GM19397 (cell line): ENCODE results near the gene CYP3A7.
A peak's percentile ranks its signal among the peaks of the same experiment; 100 is the strongest.
"Not testable (repeated sequence)": the region's sequence is repeated elsewhere in the genome, so short reads cannot be mapped to it uniquely, and the experiment has no call there.

Experiments
- ATAC-seq: cut with Tn5 transposase; IDR thresholded peaks from one replicate; pipeline ENCODE4 v1.9.1; 2021; ENCODE audit warnings: mild to moderate bottlenecking, moderate library complexity; ENCODE audit not compliant: unreplicated experiment

Gene CYP3A7

GRCh38 chr7:99734987-99735386, at the start of gene CYP3A7:
Gene CYP3A7, minus strand, starts transcription at chr7:99735196. Its CDS starts 103 bp downstream, at chr7:99735093.
- ATAC-seq = no peak

DNA sequence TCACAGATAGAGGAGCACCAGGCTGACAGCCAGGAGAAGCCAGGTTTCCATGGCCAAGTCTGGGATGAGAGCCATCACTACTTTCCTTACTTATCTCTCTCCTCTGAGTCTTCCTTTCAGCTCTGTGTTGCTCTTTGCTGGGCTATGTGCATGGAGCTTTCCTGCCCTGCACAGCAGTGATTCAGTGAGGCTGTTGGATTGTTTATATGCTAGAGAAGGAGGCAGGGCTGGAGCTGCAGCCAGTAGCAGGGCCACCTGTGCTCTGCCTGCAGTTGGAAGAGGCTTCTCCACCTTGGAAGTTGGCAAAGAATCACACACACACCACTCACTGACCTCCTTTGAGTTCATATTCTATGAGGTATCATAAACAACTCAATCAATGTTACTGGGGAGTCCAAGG, 49.0 kb upstream of the CYP3A7 start, which contains the start of gene CYP3A4:
TSS of gene CYP3A4 (minus strand) at position 178 of the 400 bp plus-strand sequence. CDS start at position 75, 103 bp downstream.
- ATAC-seq = no peak

GRCh38 chr7:99782012-99782953, 47.3 kb upstream of the CYP3A7 start:
- ATAC-seq = no peak

GRCh38 chr7:99780588-99780987, 45.6 kb upstream of the CYP3A7 start:
- no peak for ATAC-seq

DNA sequence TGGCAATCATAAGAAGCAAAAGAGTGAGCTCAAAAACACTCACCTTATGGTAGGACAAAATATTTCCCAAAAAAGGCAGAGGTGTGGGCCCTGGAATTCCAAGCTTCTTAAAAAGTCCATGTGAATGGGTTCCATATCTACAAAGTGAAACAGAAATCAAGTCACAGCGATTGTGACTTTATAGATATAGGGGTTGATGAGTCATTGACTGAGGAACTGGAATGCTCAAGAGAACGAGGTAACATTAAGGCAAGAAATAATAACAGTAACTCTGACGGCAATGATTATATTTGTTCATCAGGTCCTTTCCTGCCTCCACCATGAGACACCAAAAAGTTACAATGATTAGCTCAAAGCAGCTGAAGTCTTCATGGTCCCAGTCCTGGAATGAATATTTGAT, 45.0 kb upstream of the CYP3A7 start:
- no peak for ATAC-seq

DNA sequence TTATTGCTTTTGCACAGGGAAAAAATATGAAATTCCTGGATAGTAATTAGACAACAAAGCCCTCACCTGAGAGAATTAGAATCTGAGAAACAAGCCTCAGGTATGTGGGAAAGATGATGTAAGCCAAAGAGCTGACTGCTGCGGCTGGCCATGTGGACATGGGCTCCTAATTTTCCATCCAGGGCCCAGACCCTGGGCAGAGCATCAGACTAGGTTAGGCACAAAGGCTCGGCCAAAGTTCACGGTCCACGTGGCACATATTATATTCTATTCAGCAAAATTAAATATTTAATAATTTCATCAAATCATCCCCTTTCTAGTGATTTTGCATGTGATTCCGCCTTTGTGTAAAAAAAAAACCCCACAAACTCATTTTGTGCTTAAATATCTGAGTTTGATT, 43.9 kb upstream of the CYP3A7 start:
- no peak for ATAC-seq

DNA sequence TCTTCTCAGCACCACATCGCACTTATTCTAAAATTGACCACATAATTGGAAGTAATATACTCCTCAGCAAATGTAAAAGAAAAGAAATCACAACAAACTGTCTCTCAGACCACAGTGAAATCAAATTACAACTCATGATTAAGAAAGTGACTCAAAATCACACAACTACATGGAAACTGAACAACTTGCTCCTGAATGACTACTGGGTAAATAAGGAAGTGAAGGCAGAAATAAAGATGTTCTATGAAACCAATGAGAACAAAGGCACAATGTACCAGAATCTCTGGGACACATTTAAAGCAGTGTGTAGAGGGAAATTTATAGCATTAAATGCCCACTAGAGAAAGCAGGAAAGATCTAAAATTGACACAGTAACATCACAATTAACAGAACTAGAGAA, 38.4 kb upstream of the CYP3A7 start:
- not testable (repeated sequence) for ATAC-seq

GRCh38 chr7:99772565-99772964, 37.6 kb upstream of the CYP3A7 start:
- no peak for ATAC-seq

GRCh38 chr7:99769494-99769893, 34.5 kb upstream of the CYP3A7 start:
- not testable (repeated sequence) for ATAC-seq

DNA sequence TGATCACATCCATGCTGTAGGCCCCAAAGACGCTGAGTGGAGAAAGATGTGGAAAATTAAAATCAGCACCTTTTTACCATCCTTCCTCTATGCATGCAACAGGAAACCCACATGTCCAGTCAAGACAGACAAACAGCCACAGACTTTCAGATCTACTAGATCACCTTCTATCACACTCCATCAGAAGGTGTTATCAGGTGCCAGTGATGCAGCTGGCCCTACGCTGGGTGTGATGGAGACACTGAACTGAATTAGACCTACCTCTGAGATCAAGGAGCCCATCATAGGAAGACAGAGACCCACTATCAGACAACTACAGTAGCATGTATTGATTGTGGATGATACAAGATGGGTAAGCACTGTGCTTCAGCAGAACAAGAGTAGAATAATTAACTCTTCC, 33.5 kb upstream of the CYP3A7 start:
- no peak for ATAC-seq

- ATAC-seq = peak; percentile 78
Observed at GRCh38 chr7:99767662-99768061, 32.7 kb upstream of the CYP3A7 start.

DNA sequence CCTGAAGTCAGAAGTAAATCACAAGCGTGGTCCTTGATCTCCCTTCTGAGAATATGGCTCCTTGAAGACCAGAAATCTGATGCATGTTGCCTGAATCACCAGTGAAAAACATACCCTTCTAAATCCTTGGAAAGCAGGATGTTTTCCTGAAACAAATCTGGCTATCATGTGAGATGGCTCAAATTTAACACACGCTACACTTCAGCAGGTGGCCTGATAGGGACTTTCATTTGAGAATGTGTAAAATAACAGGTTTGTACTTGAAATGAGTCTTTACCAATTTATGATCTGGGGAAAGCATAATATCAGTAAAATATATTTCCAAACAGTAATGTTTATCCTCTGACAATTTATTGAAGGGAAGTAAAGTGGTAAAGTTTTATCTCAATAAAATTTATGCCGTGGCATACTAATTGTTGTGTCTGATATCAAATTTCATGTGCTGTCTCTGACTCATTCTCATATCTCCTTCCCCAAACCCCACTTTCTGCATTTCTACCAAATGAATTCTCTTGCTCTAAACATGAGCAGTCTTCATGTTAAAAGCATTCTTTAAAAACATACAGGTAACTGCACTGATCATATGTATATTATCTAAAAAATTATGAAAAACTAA, 31.6 kb upstream of the CYP3A7 start:
- no peak for ATAC-seq

GRCh38 chr7:99764478-99764877, 29.5 kb upstream of the CYP3A7 start:
- no peak for ATAC-seq

DNA sequence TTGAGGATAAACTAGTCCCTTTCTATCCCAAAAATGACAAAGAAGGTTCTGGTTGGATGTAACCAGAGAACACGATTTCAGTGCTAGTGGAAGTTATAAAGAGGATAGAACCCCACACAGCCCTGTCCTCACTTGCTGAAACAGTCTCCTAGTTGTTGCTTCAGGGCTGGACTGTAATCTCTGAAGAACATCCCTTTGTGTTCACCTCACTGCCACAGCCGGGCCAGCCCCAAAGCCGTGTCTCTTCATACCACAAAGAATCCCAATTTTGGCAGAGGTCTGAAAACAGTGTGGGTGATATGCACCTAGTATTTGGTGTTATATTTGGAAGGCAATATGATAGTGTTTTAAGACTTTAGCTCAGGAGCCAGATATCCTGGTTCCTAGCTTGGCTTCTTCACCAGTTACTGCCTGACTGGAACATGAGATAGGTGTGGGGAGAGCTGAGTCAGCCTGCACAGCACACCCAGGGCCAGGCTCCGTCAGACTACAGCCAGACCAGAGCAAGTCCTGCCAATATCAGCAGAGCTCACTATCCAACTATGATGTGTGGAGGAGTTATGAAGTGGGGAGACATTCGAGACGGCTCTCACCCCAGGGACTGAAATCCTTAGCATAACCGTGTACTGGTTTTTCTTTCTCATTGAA, 27.8 kb upstream of the CYP3A7 start:
- no peak for ATAC-seq

GRCh38 chr7:99755085-99755484, 20.1 kb upstream of the CYP3A7 start:
- ATAC-seq = no peak

GRCh38 chr7:99752356-99752755, 17.4 kb upstream of the CYP3A7 start:
- no peak for ATAC-seq

DNA sequence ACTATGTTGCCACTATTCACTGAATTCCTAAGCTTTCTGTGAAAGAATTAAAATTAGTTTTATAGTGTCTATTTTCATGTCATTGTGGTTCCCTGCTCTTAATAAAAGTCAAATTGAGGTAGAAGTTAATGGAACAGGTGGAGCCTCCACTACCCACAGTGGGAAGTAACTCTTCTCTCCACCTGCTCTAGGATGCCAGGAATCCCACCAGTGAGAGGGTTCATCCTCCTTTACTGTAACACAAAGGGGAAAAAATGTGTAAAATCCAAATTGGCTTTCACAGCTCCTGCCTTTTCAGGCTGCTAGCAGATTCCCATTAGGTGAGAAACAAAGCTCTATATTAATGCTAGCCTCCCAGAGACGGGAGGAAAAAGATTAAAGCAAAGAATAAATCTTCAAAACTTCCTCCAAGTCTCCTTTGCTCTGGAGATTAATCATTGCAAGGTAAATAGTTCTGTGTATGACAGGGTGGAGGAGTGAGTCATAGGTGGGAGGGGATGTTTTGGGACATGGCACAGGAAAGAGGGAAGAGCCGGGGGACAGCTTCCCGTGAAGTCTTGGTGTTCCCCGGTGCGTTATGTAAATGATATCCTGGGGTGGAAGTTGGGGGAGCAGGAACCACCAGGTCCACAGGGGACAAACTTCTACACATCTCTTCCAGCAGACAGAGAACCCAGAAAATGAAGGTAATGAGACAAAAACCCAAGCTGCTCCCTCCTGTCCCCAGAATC, 16.5 kb upstream of the CYP3A7 start:
- not testable (repeated sequence) for ATAC-seq

GRCh38 chr7:99748846-99749579, 14.0 kb upstream of the CYP3A7 start:
- no peak for ATAC-seq

GRCh38 chr7:99746915-99747314, 11.9 kb upstream of the CYP3A7 start:
- not testable (repeated sequence) for ATAC-seq

DNA sequence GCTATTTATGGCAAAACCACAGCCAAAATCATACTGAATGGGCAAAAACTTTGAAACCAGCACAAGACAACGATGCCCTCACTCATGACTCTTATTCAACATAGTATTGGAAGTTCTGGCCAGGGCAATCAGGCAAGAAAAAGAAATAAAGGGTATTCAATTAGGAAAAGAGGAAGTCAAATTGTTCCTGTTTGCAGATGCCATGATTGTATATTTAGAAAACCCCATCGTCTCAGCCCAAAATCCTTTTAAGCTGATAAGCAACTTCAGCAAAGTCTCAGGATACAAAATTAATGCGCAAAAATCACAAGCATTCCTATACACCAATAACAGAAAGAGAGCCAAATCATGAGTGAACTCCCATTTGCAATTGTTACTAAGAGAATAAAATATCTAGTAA, 10.4 kb upstream of the CYP3A7 start:
- not testable (repeated sequence) for ATAC-seq
